Stomach smooth muscle (tissue), 2 donors: ENCODE measurements around the gene SPECC1.
"Not testable (repeated sequence)": the region's sequence is repeated elsewhere in the genome, so short reads cannot be mapped to it uniquely, and the experiment has no call there.

ENCODE experiments used
- H3K27ac ChIP-seq: one replicate; pipeline ENCODE4 v1.7.0; 2013; ENCODE audit warnings: mild to moderate bottlenecking, low read length, inconsistent platforms
- H3K27me3 ChIP-seq, 2 donors: one replicate each; pipeline ENCODE4 v1.7.0; 2013; ENCODE audit warnings: low read length in 2 of 2; ENCODE audit not compliant: insufficient read depth in 2 of 2, control insufficient read depth in 1 of 2
- H3K36me3 ChIP-seq, 2 donors: one replicate each; pipeline ENCODE4 v1.7.0; 2013; ENCODE audit warnings: low read length in 2 of 2; ENCODE audit not compliant: control insufficient read depth in 2 of 2, insufficient read depth in 2 of 2
- H3K4me1 ChIP-seq: one replicate; pipeline ENCODE4 v1.7.0; 2013; ENCODE audit warnings: low read length; ENCODE audit not compliant: control insufficient read depth, insufficient read depth
- H3K4me3 ChIP-seq, 2 donors: one replicate each; pipeline ENCODE4 v1.7.0; 2013; ENCODE audit warnings: low read length in 2 of 2
- H3K9ac ChIP-seq, 2 donors: one replicate each; pipeline ENCODE4 v1.7.0; 2013; ENCODE audit warnings: low read length in 2 of 2, mild to moderate bottlenecking in 1 of 2
- H3K9me3 ChIP-seq, 2 donors: one replicate each; pipeline ENCODE4 v1.7.0; 2013; ENCODE audit warnings: low read length in 2 of 2; ENCODE audit not compliant: control insufficient read depth in 2 of 2
- donor health status: healthy.
- donor health status: Pancreatic carcinoma.

SPECC1 gene

DNA sequence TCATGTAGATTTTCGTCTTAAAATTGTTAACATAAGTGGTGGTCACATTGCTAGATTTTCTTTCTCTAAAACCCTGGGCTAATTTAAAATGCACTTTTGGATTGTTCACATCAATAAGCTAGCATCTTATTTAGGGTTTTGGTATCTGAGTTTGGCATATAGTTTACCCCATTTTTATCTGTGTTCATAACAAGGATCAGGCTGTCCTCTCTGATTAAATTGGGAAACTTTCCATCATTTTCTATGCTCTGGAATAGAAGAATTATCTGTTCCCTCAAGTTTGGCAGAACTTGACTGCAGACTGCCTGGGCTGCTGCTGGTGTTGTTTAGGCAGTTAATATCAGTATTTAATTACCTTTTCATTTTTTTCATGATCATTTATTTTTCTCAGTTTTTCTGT, 1.8 kb downstream of the SPECC1 start:
- H3K4me1 ChIP-seq: peaks cover 15% of the 10 kb centered on the region
- no peaks in the 10 kb centered on the region for H3K36me3 ChIP-seq
- H3K4me3 ChIP-seq: no peak overlapping the region
- no peak overlapping the region for H3K27ac ChIP-seq
- H3K27me3 ChIP-seq: peaks cover 27 to 41% of the 10 kb centered on the region in 2 donors
- H3K9me3 ChIP-seq: no peaks in the 10 kb centered on the region
- no peak overlapping the region for H3K9ac ChIP-seq

GRCh38 chr17:20012017-20012536, 2.9 kb downstream of the SPECC1 start:
- H3K9me3 ChIP-seq: no peaks in the 10 kb centered on the region
- H3K36me3 ChIP-seq: no peaks in the 10 kb centered on the region
- peaks cover 15% of the 10 kb centered on the region for H3K4me1 ChIP-seq
- H3K9ac ChIP-seq: no peak overlapping the region
- H3K27ac ChIP-seq: no peak overlapping the region
- H3K27me3 ChIP-seq: peaks cover 25 to 41% of the 10 kb centered on the region in 2 donors
- H3K4me3 ChIP-seq: no peak overlapping the region

DNA sequence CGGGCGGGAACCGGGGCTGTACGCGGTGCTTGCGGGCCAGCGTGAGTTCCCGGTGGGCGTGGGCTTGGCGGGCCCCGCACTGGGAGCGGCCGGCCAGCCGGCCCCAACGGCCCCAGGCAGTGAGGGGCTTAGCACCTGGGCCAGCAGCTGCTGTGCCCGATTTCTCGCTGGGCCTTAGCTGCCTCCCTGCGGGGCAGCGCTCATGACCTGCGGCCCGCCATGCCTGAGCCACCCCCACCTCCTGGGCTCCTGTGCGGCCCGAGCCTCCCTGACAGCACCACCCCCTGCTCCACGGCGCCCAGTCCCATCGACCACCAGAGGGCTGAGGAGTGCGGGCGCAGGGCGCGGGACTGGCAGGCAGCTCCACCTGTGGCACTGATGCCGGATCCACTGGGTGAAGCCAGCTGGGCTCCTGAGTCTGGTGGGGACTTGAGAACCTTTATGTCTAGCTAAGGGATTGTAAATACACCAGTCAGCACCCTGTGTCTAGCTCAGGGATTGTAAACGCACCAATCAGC, 7.4 kb downstream of the SPECC1 start:
- H3K4me3 ChIP-seq, H3K4me1 ChIP-seq, H3K9ac ChIP-seq, H3K36me3 ChIP-seq, H3K9me3 ChIP-seq, H3K27ac ChIP-seq: not testable (repeated sequence)
- peaks cover 5 to 15% of the 10 kb centered on the region in 2 donors for H3K27me3 ChIP-seq

GRCh38 chr17:20022701-20023100, 13.5 kb downstream of the SPECC1 start:
- Histone ChIP-seq H3K27me3 (peaks cover 0 to 5% of the 10 kb centered on the region in 2 donors), H3K36me3 (no peaks in the 10 kb centered on the region), H3K27ac (no peak overlapping the region), H3K9ac (no peak overlapping the region), H3K4me3 (no peak overlapping the region), H3K4me1 (no peaks in the 10 kb centered on the region), H3K9me3 (no peaks in the 10 kb centered on the region)

GRCh38 chr17:20026960-20027359, 17.8 kb downstream of the SPECC1 start:
- Histone ChIP-seq H3K36me3 (no peaks in the 10 kb centered on the region), H3K9me3 (no peaks in the 10 kb centered on the region), H3K9ac (no peak overlapping the region), H3K4me1 (no peaks in the 10 kb centered on the region), H3K27me3 (peaks cover 0 to 5% of the 10 kb centered on the region in 2 donors), H3K27ac (no peak overlapping the region), H3K4me3 (no peak overlapping the region)

DNA sequence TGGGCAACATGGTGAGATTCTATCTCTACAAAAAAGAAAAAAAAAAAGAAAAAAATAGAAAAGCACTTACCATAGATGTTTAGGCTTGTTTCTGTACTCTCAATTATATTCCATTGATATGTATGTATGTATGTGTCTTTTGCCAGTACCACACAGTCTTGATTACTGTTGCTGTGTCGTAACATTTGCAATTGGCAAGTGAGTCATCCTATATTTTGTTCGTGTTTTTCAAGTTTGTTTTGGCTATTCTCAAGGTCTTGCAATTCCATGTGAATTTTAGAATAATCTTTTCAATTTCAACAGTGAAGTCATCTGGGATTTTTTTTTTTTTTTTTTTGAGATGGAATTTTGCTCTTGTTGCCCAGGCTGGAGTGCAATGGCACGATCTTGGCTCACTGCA, 19.3 kb downstream of the SPECC1 start:
- no peak overlapping the region for H3K4me3 ChIP-seq

GRCh38 chr17:20032636-20033035, 23.5 kb downstream of the SPECC1 start:
- Histone ChIP-seq H3K4me3 (no peak overlapping the region), H3K9me3 (peaks cover 0 to 2% of the 10 kb centered on the region in 2 donors), H3K27me3 (no peaks in the 10 kb centered on the region), H3K27ac (no peak overlapping the region), H3K36me3 (no peaks in the 10 kb centered on the region), H3K9ac (no peak overlapping the region), H3K4me1 (no peaks in the 10 kb centered on the region)

More for the DNA sequence above, 19.3 kb downstream of the SPECC1 start:
- H3K9ac ChIP-seq: no peak overlapping the region
- H3K36me3 ChIP-seq: no peaks in the 10 kb centered on the region
- H3K27ac ChIP-seq: no peak overlapping the region
- no peaks in the 10 kb centered on the region for H3K27me3 ChIP-seq
- H3K4me1 ChIP-seq: no peaks in the 10 kb centered on the region
- H3K9me3 ChIP-seq: no peaks in the 10 kb centered on the region

- no peaks in the 10 kb centered on the region for H3K27me3 ChIP-seq
- no peak overlapping the region for H3K4me3 ChIP-seq
- H3K9me3 ChIP-seq: peaks cover 0 to 2% of the 10 kb centered on the region in 2 donors
- no peak overlapping the region for H3K27ac ChIP-seq
- H3K36me3 ChIP-seq: no peaks in the 10 kb centered on the region
- no peaks in the 10 kb centered on the region for H3K4me1 ChIP-seq
- no peak overlapping the region for H3K9ac ChIP-seq
Measured at GRCh38 chr17:20033415-20033814, 24.3 kb downstream of the SPECC1 start.

GRCh38 chr17:20035501-20035900, 26.3 kb downstream of the SPECC1 start:
- Histone ChIP-seq H3K9ac (no peak overlapping the region), H3K27ac (no peak overlapping the region), H3K4me3 (no peak overlapping the region), H3K9me3 (peaks cover 0 to 2% of the 10 kb centered on the region in 2 donors), H3K4me1 (no peaks in the 10 kb centered on the region), H3K36me3 (no peaks in the 10 kb centered on the region), H3K27me3 (no peaks in the 10 kb centered on the region)

DNA sequence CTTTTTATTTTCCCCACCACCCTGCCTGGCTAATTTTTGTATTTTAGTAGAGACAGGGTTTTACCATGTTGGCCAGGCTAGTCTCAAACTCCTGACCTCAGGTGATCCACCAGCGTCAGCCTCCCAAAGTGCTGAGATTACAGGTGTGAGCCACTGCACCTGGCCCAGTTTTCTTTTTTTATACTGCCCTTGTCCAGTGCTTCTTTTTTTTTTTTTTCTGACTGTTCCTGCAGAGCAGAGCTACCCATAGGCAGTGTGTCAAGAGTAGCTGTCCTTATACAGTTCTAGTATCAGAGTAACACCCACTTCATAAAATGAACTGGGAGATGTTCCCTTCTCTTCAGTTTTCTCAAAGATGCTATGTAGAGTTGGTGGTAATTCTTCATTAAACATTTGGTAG, 28.1 kb downstream of the SPECC1 start:
- not testable (repeated sequence) for H3K27ac ChIP-seq, H3K4me1 ChIP-seq, H3K36me3 ChIP-seq, H3K9me3 ChIP-seq, H3K4me3 ChIP-seq, H3K9ac ChIP-seq, H3K27me3 ChIP-seq

- Histone ChIP-seq H3K9ac (no peak overlapping the region), H3K27me3 (peaks cover 0 to 4% of the 10 kb centered on the region in 2 donors), H3K27ac (no peak overlapping the region), H3K9me3 (peaks cover 0 to 2% of the 10 kb centered on the region in 2 donors), H3K4me3 (no peak overlapping the region), H3K36me3 (no peaks in the 10 kb centered on the region), H3K4me1 (no peaks in the 10 kb centered on the region)
Measured at GRCh38 chr17:20039037-20039436, 29.9 kb downstream of the SPECC1 start.
